GM10266 (cell line): ENCODE measurements around the gene WSCD1.

Experiments
- DNase-seq: peaks from one replicate; pipeline ENCODE4 v3.0.0; 2012; ENCODE audit errors: extremely low spot score
- TF ChIP-seq, protein P1 (sequence below): IDR thresholded peaks from 2 replicates; pipeline ENCODE4 v1.5.1; 2012; ENCODE audit warnings: mild to moderate bottlenecking, low read depth; ENCODE audit not compliant: control insufficient read depth, insufficient read depth; ENCODE audit errors: missing control alignments

The WSCD1 gene

DNA sequence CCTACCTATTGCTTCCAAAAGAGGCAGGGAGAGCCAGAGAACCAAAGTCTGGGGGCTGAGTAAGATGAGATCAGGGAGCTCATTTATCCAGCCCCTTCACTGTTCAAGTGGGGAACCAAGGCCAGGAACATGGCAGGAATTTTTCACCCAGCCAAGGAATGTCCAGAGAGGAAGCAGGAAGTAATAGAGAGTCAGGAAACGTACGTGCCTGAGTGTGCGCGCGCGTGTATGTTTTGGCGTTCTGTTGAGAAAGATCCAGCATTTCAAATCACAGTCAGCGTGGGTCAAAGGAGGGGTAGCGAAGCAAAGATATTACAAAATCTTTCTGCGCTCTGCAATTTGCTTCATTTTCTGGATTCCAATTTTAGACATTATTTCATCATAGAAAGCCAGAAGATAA, 41.9 kb upstream of the WSCD1 start:
- no peak for DNase-seq
- TF ChIP-seq, protein P1, sequence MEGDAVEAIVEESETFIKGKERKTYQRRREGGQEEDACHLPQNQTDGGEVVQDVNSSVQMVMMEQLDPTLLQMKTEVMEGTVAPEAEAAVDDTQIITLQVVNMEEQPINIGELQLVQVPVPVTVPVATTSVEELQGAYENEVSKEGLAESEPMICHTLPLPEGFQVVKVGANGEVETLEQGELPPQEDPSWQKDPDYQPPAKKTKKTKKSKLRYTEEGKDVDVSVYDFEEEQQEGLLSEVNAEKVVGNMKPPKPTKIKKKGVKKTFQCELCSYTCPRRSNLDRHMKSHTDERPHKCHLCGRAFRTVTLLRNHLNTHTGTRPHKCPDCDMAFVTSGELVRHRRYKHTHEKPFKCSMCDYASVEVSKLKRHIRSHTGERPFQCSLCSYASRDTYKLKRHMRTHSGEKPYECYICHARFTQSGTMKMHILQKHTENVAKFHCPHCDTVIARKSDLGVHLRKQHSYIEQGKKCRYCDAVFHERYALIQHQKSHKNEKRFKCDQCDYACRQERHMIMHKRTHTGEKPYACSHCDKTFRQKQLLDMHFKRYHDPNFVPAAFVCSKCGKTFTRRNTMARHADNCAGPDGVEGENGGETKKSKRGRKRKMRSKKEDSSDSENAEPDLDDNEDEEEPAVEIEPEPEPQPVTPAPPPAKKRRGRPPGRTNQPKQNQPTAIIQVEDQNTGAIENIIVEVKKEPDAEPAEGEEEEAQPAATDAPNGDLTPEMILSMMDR: no peak

DNA sequence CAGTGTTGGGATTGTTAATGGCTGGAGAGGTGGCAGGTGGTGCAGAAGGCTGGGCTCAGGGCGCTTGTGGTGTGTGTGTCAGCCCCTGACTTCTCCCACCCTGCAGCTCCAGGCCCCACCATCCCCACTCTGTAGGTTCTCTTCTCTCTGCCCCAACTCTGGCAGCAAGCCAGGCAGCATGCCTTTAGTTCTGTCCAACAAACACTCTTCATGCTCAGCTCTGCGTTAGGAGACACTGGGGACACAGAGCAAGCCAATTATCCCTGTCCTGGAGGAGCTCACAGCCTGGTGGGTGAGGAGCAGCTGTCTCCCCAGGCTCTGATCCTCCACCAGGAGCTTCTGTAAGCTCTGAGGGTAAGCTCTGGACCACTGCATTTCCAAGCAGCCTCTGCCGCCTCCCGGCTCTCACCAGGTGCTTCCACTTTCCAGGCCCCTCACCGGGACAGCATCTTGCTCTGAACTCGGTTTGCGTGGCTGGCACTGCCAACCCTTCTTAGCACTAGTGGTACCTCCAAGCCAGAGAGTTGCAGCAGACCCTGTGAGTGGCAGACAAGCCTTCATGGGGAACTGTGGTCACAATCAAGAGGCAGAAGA, 34.3 kb upstream of the WSCD1 start:
- TF ChIP-seq, protein P1: no peak
- DNase-seq: no peak

DNA sequence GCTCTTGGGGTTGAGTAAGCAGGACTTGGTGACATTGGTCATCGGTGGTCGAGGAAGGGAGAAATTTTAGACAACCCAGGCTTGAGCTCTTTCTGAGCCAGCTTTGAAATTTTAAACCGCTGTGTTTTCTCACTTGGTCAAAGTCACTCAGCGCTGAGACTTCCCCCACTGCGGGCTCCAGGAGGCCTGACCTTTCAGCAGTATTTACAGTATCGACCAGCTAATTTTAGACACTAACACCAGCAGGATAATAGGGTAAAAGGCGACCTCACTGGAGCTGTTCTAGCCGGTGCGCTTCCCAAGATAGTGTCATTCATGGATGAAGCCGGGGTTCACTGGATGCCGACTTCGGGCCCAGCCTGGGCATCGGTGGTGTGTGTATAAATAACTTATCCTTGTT, 29.7 kb upstream of the WSCD1 start:
- TF ChIP-seq, protein P1: no peak
- DNase-seq: no peak

DNA sequence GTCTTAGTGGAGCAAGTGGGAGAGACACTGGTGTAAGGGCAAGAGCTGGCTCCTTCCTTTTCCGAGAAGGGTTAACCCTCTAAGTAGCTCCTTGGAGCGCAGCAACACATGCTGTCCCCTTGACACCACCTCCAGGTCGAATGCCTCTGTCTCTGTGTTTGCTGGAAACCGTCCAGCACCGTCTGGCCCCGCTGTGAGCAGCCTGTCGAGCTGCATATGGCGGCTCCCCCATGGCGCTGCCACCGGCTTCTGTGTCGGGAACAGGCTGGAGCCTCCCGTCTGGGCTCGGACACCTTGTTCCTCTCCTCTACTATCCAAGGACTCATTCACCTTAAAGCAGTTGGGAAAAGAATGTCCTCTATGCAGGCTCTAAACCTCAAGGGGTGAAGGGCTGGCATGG, 28.9 kb upstream of the WSCD1 start:
- TF ChIP-seq, protein P1: no peak
- DNase-seq: no peak

DNA sequence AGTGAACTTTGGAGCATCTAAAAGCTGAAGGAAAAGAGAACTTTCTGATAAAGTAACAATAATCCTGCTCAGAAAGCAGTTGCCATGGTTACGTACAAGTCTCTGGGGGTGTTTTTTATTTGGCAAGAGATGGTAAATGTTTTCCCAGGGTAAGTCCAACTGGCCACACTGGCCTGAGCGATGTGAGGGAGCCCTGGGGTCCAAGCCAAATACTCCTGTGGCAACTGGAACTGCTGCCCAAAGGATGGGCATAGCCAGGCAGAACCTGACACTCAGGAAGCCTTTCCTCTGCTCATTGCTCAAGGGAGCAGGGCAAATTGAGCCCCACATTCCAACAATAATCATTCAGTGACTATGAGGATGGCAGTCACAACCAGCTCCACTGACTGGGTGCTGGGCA, 26.8 kb upstream of the WSCD1 start:
- TF ChIP-seq, protein P1: no peak
- no peak for DNase-seq

DNA sequence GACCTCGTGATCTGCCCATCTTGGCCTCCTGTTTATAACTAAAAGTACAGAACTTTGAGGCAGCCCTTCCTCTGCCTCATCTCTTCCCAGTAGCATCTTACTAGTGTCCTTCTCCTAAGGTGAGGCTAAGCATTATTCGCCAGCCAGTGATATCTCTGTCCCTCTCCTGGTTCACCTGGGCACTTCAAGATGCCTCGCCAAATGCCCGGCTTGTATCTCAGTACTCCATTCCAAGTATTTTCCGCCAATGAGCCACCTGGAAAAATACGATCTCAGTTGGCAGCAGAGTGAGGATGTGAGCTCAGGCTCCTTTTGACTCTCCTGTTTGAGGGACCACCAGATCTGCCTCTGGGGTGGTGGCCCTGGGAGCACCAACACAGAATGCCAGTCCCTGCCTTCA, 25.9 kb upstream of the WSCD1 start:
- TF ChIP-seq, protein P1: no peak
- no peak for DNase-seq

DNA sequence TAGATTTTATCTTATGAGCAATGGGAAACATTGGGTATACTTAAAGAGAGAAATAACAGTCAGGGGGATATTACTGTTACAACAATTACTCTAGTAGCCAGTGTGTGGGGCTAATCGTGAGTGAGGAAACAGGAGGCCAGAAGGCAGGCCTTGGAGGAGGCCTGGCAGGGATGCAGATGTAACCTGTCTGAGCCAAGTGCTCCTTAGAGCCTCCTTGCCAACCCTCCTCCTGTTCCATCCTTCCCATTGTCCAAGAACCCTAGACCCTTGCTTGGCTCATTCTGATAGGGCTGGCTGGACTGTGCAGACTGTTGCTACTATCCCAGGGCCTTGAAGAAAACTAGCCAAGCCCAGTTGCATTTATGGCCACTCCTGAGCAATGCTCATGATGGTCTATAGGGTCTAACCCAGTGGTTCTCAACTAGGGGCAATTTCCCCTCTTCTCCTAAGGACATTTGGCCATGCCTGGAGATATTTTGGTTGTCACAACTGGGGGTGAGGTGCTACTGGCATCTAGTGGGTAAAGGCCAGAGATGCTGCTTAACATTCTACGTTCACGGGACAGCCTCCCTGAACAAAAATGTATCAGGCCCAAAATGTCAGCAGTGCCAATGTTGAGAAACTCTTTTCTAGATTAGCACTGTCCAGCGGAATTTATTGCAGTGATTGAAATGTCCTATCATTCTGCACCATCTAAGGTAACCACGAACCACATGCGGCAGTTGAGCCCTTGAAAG, 24.4 kb upstream of the WSCD1 start:
- no peak for DNase-seq
- TF ChIP-seq, protein P1: no peak
